Skeletal muscle cell (primary cell): ENCODE data around the gene NDE1.

Experiments
- DNase-seq: peaks from one replicate; pipeline ENCODE4 v3.0.0-alpha.2; 2010; ENCODE audit warnings: low read depth
- H3K4me3 ChIP-seq: 2 replicates; pipeline ENCODE4 v1.5.1; 2011; ENCODE audit warnings: low read depth, mild to moderate bottlenecking, control low read depth, low read length, moderate library complexity

The NDE1 gene

GRCh38 chr16:15752717-15753488 is 102.9 kb downstream of the NDE1 start:
- H3K4me3 ChIP-seq, result no peak overlapping the region
- DNase-seq, result no peak

- H3K4me3 ChIP-seq, result no peak overlapping the region
- DNase-seq, result no peak
Observed at GRCh38 chr16:15754821-15755534, 104.9 kb downstream of the NDE1 start.

GRCh38 chr16:15757077-15757386 is 107.0 kb downstream of the NDE1 start:
- no peak for DNase-seq

GRCh38 chr16:15757630-15758251 is 107.7 kb downstream of the NDE1 start:
- no peak overlapping the region for H3K4me3 ChIP-seq
- no peak for DNase-seq

More at GRCh38 chr16:15757077-15757386, 107.0 kb downstream of the NDE1 start:
- no peak overlapping the region for H3K4me3 ChIP-seq

GRCh38 chr16:15759070-15759469 is 109.0 kb downstream of the NDE1 start:
- DNase-seq, result no peak
- no peak overlapping the region for H3K4me3 ChIP-seq

- no peak for DNase-seq
- no peak overlapping the region for H3K4me3 ChIP-seq
Observed at GRCh38 chr16:15760129-15760528, 110.1 kb downstream of the NDE1 start.

GRCh38 chr16:15764112-15764511 is 114.1 kb downstream of the NDE1 start:
- no peak for DNase-seq
- no peak overlapping the region for H3K4me3 ChIP-seq

- no peak for DNase-seq
- no peak overlapping the region for H3K4me3 ChIP-seq
Observed at GRCh38 chr16:15765116-15765515, 115.1 kb downstream of the NDE1 start.

GRCh38 chr16:15765880-15766279 is 115.8 kb downstream of the NDE1 start:
- no peak for DNase-seq
- no peak overlapping the region for H3K4me3 ChIP-seq

- DNase-seq, result no peak
- no peak overlapping the region for H3K4me3 ChIP-seq
Observed at GRCh38 chr16:15766918-15767317, 116.9 kb downstream of the NDE1 start.

- no peak for DNase-seq
- no peak overlapping the region for H3K4me3 ChIP-seq
Observed at GRCh38 chr16:15768201-15768600, 118.2 kb downstream of the NDE1 start.

- no peak for DNase-seq
Observed at GRCh38 chr16:15769239-15769638, 119.2 kb downstream of the NDE1 start.

GRCh38 chr16:15770107-15770506 is 120.1 kb downstream of the NDE1 start:
- no peak for DNase-seq
- H3K4me3 ChIP-seq, result no peak overlapping the region

More at GRCh38 chr16:15769239-15769638, 119.2 kb downstream of the NDE1 start:
- H3K4me3 ChIP-seq, result no peak overlapping the region

- no peak for DNase-seq
- no peak overlapping the region for H3K4me3 ChIP-seq
Observed at GRCh38 chr16:15770512-15770911, 120.5 kb downstream of the NDE1 start.

GRCh38 chr16:15771694-15772093 is 121.6 kb downstream of the NDE1 start:
- no peak for DNase-seq
- no peak overlapping the region for H3K4me3 ChIP-seq

GRCh38 chr16:15772579-15773293 is 122.7 kb downstream of the NDE1 start:
- H3K4me3 ChIP-seq, result no peak overlapping the region
- no peak for DNase-seq

GRCh38 chr16:15773968-15774367 is 123.9 kb downstream of the NDE1 start:
- H3K4me3 ChIP-seq, result no peak overlapping the region
- no peak for DNase-seq

- no peak for DNase-seq
- no peak overlapping the region for H3K4me3 ChIP-seq
Observed at GRCh38 chr16:15775209-15775608, 125.2 kb downstream of the NDE1 start.

- DNase-seq, result peak; percentile 14
- no peak overlapping the region for H3K4me3 ChIP-seq
Observed at GRCh38 chr16:15775663-15776304, 125.7 kb downstream of the NDE1 start.
